Stimulated activated CD8-positive, alpha-beta memory T cell treated with anti-CD3 and anti-CD28 coated beads, Interleukin-7, amount 100 ng/mL, for 24 hours (primary cell): ENCODE measurements around the gene HDAC8.
"Not testable (repeated sequence)": the region's sequence is repeated elsewhere in the genome, so short reads cannot be mapped to it uniquely, and the experiment has no call there.

Experiments used
- DNase-seq: peaks from one replicate; pipeline ENCODE4 v3.0.0-alpha.2; 2020; ENCODE audit warnings: low read depth

The HDAC8 gene

DNA sequence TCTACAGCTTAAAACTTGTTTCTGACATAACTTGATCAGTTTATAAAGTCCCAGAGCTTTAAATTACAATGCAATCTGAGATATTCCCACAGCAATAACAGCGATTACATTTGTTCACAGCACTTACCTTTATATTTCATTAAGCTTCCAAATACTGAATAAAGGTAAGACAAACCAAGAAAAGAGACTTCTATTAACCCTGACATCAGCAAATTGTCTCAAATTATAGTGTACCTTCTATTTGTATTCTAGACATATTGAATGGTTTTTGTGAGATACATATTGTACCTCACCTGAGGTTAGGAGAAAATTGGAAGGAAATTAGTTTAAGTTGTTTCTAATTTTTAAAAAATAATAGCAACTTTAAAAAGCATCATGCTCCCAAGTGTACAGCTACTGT, 111.9 kb downstream of the HDAC8 start:
- DNase-seq = no peak

DNA sequence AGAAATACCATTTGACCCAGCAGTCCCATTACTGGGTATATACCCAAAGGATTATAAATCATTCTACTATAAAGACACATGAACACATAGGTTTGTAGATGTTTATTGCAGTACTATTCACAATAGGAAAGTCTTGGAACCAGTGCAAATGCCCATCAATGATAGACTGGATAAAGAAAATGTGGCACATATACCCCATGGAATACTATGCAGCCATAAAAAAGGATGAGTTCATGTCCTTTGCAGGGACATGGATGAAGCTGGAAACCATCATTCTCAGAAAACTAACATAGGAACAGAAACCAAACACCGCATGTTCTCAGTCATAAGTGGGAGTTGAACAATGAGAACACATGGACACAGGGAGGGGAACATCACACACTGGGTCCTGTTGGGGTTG, 123.6 kb downstream of the HDAC8 start:
- DNase-seq = not testable (repeated sequence)

DNA sequence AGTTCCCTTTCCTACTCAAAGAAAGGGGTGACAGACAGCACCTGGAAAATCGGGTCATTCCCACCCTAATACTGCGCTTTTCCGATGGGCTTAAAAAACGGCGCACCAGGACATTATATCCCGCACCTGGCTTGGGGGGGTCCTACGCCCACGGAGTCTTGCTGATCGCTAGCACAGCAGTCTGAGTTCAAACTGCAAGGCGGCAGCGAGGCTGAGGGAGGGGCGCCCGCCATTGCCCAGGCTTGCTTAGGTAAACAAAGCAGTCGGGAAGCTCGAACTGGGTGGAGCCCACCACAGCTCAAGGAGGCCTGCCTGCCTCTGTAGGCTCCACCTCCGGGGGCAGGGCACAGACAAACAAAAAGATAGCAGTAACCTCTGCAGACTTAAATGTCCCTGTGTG, 131.9 kb downstream of the HDAC8 start:
- DNase-seq = not testable (repeated sequence)

DNA sequence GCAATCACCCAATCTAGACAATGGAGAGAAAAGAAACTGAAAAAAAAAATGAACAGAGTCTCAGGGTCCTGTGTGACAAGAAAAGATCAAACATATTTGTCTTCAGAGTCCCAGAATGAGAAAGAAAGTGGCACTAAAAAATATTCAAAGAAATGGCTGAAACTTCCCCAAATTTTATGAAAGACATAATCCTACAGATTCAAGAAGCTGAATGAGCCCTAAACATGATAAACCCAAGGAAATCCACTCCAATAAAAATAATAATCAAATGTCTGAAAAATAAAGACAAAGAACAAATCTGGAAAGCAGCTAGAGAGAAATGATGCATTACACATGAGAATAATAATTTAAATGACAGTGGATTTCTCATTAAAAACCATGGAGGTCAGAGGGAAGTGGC, 136.6 kb downstream of the HDAC8 start:
- DNase-seq = no peak

DNA sequence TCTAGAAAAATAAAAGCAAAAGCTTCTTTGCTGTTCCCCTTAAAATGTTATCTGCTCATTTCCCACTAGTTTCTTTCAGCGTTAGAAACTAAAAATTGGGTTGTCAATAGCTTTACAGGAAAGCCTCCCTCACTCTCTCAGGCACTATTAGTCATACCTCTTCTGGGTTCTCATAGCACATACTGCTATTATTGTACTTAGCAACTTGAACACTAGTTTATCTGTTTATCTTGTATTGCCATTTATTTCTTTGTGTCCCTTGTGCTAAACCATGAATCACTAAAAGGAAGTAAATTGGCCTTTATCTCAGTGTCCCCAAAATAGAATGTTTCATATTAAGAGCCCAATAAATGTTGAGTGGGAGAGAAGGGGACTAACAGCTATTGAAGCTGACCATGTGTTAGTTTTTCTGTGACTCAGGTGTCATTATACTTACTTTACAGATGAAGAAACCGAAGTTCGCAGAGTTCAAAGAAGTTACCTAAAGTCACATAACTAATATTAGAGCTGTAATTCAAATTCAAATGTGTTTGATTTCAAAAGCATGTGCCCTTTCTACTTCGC, 142.2 kb downstream of the HDAC8 start:
- DNase-seq = no peak

DNA sequence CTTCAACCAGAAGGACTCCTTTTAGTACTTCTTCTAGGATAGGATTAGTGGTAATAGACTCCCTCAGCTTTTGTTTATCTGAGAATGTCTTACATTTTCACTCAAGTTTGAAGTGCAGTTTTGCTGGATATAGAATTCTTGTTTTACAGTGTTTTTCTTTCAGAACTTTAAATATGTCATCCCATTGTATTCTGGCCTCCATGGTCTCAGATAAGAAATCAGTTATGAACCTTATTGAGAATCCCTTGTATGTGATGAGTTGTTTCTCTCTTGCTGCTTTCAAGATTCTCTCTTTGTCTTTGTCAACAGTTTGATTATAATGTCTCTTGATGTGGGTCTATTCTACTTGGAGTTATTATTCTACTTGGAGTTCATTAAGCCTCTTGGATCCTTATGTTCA, 150.8 kb downstream of the HDAC8 start:
- DNase-seq = no peak

DNA sequence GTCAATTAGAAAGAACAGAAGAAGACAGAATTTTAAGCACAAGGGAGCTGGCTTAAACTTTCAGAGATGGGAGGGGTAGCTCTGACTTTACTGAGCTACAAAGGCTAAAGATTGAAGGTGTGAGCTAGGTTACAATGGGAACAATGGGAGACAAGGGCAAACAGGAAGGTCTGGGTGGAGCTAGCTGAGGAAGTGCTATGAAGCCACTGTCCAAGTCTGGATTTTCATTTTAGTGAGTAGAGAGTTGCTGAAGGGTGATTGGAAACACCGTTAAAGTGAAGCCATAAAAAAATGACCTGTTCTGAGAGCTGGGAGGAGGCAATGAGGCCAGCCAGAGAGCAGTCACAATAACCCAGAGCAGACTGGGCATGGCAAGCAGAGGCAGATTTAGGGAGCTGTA, 162.7 kb downstream of the HDAC8 start:
- no peak for DNase-seq

DNA sequence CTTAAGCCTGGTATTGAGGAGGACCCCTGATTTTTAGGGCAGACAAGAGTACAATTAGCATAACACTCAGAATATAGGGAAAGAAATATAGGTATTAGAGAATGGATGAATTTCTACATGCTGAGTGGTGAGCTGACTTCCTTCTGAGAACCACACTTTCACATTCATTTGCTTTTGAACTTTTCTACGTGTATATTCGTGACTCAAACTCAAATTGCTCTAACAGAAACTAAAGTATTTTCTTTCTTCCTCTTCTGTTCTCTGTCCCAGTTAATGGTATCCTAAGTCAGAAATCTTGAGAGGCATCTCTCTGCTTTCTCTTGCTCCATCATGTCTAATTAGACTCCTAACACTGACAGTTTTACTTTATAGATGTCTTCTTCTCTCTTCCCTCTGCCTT, 163.8 kb downstream of the HDAC8 start:
- no peak for DNase-seq

DNA sequence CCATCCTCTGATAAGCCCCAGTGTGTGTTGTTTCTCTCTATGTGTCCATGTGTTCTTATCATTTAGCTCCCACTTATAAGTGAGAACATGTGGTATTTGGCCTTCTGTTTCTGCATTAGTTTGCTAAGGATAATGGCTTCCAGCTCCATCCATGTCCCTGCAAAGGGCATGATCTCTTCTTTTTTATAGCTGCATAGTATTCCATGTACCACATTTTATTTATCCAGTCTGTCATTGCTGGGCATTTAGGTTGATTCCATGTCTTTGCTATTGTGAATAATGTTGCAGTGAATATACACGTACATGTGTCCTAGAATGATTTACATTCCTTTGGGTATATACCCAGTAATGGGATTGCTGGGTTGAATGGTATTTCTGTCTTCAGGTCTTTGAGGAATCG, 167.5 kb downstream of the HDAC8 start:
- DNase-seq = not testable (repeated sequence)

DNA sequence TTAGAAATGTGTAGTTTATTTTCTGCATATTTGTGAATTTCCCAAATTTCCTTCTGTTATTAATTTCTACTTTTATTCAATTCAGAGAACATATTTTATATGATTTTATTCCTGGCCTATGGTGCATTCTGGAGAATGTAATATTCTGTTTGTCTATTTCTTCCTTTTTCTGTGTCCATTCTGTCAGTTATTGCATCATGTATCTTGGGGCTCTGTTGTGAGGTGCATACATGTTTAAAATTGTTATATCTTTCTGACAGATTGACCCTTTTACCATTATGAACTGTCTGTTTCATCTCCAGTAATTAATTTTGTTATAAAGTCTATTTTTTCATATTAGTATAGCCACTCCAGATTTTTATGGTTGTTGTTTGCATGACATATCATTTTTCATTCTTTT, 170.0 kb downstream of the HDAC8 start:
- no peak for DNase-seq

DNA sequence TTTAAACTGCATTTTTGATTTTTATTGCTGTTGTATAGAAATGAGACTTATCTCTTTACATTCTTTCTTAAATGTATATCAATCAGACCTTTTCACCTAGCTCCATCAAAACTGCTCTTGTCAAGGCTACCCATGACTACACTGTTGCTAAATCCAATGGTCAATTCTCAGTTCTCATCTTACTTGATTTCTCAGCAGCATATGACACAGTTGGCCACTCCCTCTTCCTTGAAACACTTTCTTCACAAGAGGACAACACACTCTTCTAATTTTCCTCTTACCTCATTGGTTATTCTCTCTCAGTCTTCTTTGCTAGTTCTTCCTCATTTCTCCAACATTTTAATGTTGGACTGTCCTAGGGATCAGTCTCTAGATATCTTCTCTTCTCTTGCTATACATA, 172.8 kb downstream of the HDAC8 start:
- DNase-seq = no peak

DNA sequence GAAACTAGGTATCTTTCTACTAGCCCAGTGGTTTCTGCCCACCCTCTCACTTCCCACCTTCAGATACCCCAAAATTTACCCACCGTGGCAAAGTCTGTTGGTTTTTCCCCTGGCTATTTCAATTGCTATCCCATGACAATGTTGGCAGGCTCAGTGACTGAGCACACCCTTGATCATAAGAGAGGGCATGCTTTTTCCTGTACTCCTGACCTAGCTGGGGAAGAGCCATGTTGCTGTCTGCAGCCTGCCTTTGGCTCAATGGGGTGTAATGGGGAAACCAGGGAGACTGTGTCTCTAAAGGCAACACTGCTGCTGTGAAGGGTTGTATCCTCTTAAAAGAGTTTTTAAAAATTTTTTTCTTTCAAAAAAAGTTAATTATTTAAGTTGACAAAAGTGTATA, 176.5 kb downstream of the HDAC8 start:
- DNase-seq = no peak

DNA sequence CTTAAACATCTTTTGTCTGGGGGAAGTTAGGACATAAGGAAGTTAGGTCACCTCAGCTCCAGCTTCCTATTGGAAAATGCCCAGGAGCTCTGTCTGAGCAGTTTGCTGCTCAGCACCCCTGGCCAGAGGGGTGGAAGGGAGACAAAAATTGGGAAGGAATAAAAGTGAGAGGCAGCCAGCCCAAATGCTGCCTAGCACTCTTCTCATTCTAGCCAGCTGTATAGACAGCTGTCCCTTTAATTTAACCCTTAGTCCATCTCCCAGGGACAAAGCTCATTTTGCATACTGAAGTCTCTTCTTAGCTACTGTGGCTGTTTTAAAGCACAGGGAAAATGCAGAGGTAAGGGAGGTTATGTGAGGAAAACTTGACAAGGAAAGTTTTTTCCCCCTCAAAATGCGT, 177.4 kb downstream of the HDAC8 start:
- DNase-seq = no peak

DNA sequence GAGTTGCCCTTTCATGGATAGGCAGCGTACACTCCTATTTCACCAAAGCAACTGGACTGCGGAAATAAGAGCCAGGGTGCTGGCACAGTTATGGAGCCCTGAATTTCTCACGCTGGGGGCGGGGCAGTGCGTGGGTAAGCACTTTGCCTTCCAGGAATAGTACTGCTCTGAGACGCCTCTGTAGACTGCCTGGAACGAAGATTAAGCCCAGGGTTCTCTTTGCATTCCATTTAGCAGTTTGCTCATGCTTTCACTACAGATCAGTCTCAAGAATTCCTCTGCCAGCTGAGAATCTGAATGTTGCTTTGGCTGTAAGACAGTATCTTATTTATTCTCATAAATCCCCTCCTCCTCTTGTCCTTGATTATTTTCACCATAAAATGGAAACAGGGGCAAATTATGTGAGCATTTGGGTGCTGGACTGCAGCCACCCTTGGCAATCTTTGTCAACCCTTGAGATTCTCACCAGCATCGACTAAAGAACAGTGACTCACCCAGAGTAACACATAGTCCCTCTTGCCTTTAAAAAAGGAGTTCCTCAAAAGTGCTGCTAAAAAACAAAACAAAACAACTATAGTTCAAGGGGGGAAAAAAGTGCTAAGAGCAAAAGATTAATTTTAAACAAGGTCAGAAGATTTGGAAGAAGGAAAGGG, 178.0 kb downstream of the HDAC8 start:
- no peak for DNase-seq

DNA sequence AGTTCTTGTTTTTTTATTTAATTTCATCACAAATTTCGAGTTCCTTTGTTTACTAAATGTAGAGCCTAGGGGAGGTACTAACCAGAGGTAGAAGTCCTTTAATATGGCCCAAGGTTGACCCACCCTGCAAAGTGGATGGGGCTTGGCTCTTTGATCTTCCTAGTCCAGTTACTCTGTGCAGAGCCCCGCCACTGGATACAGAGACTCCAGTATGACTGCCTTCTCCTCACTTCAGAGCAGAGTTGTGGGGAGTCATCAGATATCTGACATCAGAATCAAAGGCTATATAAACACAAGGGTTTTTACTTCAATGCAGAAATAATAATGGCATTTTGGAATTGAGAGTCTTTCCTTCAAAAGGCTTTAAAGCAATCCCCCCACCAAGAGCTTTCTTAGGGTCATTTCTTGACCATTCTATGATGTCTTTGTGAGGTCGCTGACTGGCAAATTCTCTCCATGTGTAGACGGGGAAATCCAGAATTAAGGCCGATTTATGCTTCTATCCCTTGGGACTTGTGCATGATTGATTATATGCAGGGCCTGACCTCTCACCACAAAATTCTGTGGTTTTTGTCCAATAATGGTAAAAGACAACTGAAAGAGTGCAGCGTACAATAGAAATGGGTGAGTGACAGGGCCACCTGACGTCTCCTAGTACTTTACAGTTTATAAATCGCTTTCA, 178.7 kb downstream of the HDAC8 start:
- DNase-seq = no peak

DNA sequence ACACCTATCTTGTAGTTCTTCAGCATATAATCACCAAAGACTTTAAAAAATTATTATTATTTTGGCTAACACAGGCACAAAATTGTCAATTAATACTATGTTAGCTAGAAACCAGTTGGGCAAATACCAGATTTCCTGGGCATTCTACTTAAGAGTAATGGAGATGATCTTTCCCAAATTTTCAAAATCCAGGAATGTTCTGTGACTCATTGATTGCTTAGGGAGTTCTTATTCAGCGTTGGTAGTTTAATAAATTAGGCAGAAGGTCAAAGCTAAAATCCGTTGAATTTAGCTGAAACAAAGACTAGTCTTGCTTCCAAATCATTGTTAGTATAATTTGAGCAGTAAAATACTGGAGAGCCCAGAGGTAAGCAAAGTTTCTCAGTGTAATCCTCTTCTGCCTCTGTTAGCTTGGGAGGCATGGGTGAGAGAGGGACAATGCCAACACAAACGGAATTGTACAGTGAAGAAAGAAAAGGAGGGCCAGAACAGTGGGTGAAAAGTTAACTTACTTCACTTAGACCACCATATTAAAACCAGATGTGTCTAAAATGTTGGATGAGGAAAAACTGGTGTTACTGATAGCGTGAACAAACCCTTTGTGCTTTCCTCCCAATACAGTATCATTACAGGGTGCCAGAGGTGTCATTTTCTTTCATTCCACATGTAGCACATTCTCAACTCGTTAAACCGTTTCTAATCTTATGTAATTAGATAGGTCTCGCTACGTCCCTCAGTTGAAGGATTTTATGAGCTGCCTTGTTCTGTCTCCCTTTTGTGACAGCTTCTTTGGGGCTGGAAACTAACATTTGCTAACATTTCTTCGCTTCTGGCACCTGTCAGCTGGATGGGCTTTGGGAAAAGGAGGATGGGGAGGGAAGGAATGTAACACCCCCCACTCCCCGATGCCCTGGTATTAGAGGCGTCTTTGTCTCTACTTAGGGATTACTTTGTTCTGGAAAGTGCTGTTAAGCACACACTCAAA, 179.5 kb downstream of the HDAC8 start:
- no peak for DNase-seq

DNA sequence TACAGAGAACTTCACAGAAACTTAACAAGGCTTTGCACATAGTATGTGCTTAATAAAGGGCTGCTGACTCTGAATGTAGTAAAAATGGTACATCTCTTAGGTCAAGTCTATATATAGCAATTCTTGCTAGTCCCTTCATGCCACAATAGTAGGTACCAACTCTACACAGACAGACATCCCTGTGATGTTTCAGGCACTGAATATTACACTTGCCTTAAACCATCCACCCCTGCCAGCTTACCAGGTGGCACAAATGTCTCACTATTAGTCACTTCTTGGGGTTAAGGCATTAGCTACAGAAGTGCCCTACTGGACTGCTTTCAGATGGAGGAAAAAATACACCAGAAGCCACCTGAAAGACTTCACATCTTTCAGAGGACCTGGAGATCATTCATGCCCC, 180.6 kb downstream of the HDAC8 start:
- no peak for DNase-seq

DNA sequence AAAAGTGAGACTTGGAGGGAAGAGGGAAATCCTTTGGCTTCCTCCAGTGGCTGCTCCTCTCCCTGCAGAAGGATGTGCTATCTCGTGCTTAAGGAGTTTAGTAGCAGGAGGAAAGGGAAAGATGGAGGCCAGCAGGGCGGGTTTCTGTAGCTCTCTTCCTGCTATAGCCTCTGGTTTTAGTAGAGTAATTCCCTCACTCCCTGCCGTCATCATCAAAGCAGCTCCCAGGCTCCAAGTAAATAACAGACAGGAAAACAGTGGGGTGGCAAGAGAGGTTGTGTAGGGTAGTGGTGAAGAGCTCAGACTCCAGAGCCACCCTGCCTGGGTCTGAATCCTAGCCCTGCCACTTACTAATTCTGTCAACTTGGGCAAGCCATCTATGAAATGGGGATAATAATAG, 185.4 kb downstream of the HDAC8 start:
- no peak for DNase-seq

DNA sequence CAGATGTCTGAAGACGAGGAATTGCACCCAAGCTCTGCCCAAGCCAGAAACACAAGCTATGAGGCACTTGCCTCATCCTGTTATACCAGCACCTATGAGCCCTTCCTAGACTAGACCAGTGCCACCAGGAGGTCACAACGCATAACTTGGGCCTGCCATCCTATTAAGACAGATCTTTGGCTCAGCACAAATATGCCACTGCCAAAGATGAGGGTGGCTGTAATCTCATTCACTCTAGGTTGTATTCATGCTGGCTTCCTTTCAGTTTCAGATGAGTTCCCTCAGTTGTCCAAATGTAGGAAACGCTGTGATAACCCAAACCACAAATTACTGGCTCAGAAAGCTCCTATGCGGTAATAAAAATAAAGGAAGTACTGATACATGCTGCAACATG, 190.4 kb downstream of the HDAC8 start:
- DNase-seq = no peak

DNA sequence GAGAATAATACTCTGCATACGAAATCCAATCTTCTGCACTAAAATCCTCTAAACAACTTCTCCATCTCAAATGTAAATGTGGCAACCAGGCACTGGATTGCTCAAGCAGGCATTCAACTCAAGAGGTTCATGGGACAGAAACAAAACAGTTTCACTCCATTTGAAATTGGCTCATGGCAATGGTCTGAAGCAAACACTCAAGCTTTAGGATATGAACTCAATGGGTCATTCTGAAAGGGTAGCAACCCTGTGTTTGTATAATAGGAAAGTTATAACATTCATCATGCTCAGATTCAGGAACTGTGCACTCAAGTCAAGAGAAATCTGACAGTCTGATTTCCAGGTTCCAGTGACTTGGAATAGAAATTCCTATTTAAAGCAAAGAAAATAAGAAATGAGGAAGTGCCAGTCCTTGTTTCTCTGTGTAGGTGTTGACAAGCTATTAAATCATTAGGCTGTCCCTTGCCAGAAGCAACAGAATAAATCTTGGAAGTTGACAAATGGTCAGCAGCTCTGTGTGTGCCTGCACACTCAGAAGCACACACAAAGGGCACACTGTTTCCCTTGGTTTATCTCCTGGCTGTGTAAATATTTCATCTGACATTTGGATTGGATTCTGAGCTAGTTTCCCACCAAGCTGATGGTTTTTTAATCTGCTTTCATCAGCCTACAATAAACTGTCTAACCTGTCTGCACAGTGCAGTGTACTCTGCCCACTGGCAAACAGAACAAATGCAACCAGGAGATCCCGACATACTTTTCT, 191.0 kb downstream of the HDAC8 start:
- no peak for DNase-seq

DNA sequence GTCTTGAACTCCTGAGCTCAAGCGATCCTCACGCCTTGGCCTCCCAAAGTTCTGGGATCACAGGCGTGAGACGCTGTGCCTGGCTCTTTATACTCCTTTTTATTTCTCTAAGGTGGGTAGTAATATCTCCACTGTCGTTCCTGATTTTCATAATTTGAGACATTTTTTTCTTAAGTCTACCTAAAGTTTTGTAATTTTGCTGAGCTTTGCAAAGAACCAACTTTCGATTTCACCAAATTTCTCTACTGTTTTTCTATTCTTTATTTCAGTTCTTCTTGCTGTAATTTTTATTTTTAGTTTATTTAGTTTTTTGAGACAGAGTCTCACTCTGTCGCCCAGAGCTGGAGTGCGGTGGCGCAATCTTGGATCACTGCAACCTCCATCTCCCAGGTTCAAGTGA, 196.5 kb downstream of the HDAC8 start:
- no peak for DNase-seq

DNA sequence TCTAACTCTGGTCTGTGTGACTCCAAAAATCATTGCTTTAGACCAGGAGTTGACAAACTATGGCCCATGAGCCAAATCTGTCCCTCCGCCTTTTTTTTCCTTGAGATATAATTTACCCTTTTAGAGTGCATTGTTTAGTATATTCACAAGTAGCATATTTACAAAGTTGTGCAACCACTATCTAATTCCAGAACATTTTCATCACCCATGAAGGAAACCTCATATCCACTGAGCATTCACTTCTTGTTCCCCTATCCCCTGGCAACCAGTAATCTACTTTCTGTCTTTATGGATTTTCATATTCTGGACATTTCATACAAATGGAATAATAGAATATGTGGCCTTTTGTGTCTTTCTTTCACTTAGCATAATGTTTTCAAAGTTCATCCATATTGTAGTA, 199.5 kb downstream of the HDAC8 start:
- no peak for DNase-seq
